Measurements from ENCODE around the gene CCDC200.
"Not testable (repeated sequence)": the region's sequence is repeated elsewhere in the genome, so short reads cannot be mapped to it uniquely, and the experiment has no call there.

CCDC200 gene

DNA sequence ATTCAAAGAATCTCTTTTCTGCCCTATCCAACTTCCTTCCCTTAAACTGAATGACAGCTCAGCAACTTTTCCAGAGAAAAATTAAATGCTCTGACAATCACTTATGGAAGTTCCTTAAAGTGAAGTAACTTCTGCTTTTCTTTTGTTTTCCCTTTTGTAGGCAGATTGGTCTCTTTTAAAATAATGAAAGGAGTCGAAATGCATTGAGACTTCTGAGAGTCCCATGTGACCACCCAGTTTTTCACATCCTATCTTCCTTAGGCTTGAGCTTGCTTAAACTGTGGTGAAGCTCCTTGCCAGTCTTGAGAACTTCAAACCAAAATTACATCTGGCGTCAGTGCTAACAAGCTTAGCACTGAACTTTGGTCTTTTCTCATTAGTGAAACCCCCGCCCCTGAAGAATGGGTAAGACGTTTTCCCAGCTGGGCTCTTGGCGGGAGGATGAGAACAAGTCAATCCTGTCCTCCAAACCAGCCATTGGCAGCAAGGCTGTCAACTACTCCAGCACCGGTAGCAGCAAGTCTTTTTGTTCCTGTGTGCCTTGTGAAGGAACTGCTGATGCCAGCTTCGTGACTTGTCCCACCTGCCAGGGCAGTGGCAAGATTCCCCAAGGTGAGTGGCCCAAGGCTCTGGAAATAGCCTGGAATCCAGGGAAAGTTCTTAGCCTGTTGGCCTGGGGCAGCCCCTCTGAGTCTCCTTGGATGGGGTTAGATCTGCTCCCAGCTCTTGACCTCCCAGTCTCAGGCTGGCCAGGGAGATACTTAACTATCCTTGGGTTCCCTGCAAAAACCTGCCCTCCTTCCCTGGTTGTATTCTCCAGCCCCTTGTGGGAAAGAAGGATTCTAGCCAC, 15.6 kb downstream of the CCDC200 start:
- Histone ChIP-seq H3K27me3 (ENCODE audit: control insufficient read depth, insufficient read depth, low read length) (no peaks in the 10 kb centered on the region), H3K4me1 (ENCODE audit: control insufficient read depth, low read depth, low read length) (peaks cover 14% of the 10 kb centered on the region), H3K27ac (ENCODE audit: low read length) (no peak overlapping the region), H3K4me3 (ENCODE audit: low read length) (peak overlapping the region; percentile 70), H3K9me3 (ENCODE audit: control insufficient read depth, low read depth, low read length) (no peaks in the 10 kb centered on the region), H3K9ac (ENCODE audit: low read length) (no peak overlapping the region), H3K36me3 (ENCODE audit: control insufficient read depth, low read depth, low read length) (peaks cover 3% of the 10 kb centered on the region)

DNA sequence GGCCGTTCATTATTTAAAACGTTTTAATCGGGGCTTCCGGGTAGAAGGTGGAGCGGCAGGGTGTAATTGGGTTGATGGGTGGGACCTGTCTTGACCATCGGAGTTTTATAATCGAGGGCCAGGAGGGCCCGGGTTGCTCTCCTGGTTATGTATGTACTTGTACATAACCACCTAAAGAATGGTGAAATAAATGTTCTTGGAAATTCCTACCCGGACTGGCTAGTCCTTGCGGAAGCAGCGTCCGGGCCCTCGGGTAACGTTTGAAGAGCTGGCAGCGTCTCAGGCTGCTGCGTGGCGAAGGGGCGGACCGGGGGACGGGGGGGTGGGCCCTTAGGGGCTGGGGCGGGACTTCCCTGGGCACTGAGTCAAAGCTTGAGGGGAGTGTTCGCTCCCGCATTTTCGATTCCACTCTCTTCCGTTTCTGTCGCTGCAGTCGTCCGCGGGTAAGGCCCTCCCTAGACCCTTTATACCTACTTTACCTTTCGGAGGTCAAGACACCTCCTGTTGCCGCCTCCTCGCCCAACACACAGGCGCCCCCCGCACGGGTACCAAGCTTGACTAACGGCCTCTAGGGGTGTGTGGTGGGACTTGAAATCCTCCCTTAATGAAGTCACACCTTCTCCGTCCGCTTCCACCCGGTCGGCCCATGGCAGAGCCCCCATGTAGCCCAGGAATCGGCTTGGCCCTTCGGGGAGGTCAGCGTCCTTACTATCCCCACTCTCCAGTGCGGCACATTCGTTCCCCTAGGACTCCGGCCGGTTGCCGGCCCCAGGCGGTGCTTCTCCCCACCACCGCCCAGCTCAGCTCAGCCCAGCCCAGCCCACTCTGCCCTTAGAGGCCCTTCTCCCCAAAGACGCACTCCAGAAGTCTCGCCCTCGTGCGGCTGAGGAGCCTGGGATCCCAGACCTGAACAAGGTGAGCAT, 16.7 kb downstream of the CCDC200 start, which contains the start of gene TMEM106A:
TSS of gene TMEM106A (plus strand) at position 396 of the 923 bp plus-strand sequence. CDS start 1,167 bp downstream, outside the sequence.
- Histone ChIP-seq H3K4me3 (ENCODE audit: low read length) (peak within 1 kb of the TSS; percentile 70), H3K9ac (ENCODE audit: low read length) (peak within 1 kb of the TSS; percentile 56), H3K36me3 (ENCODE audit: control insufficient read depth, low read depth, low read length) (peaks cover 3% of the 10 kb centered on the region), H3K27me3 (ENCODE audit: control insufficient read depth, insufficient read depth, low read length) (no peaks in the 10 kb centered on the region), H3K4me1 (ENCODE audit: control insufficient read depth, low read depth, low read length) (peaks cover 14% of the 10 kb centered on the region), H3K27ac (ENCODE audit: low read length) (no peak within 1 kb of the TSS), H3K9me3 (ENCODE audit: control insufficient read depth, low read depth, low read length) (no peaks in the 10 kb centered on the region)

DNA sequence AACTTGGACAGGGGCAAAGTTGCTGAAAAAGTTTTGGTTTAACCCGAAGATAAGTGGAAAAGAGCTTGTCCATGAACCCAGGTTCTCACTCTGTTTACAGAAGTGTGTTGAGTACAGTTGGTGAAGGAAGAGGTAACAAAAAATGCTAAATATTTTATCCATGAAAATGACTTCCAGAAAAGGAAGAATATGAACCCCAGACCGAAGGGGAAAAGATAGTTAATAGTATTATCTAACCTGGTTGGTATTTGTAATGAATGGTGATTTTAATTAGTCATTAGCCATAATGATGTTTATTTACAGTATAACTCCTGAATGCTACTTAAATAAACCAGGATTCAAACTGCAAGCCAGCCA, 17.3 kb downstream of the CCDC200 start:
- Histone ChIP-seq H3K9me3 (ENCODE audit: control insufficient read depth, low read depth, low read length) (no peaks in the 10 kb centered on the region), H3K4me3 (ENCODE audit: low read length) (peak overlapping the region; percentile 70), H3K9ac (ENCODE audit: low read length) (peak overlapping the region; percentile 24), H3K27ac (ENCODE audit: low read length) (no peak overlapping the region), H3K27me3 (ENCODE audit: control insufficient read depth, insufficient read depth, low read length) (no peaks in the 10 kb centered on the region), H3K4me1 (ENCODE audit: control insufficient read depth, low read depth, low read length) (peaks cover 14% of the 10 kb centered on the region), H3K36me3 (ENCODE audit: control insufficient read depth, low read depth, low read length) (peaks cover 3% of the 10 kb centered on the region)

DNA sequence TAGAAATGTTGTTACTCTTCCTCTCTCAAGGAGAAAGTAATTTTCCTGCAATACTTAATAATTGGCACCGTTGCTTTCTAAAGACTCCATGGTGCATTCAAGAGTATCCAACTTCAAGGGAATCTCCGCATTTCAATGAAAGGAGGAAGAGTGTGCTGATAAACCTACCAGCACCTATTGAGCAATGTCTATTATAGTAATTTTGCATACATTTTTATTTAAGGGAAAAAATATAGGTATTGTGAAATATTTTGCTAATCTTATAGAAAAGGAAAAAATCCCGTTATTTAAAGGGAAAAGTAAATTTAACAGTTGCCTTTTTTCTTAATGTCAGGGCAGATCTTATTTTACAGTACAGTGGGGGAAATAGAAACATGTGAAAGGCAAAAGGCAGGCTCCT, 17.8 kb downstream of the CCDC200 start:
- H3K27ac ChIP-seq (ENCODE audit: low read length): no peak overlapping the region
- peaks cover 14% of the 10 kb centered on the region for H3K4me1 ChIP-seq (ENCODE audit: control insufficient read depth, low read depth, low read length)
- H3K4me3 ChIP-seq (ENCODE audit: low read length): no peak overlapping the region
- H3K27me3 ChIP-seq (ENCODE audit: control insufficient read depth, insufficient read depth, low read length): no peaks in the 10 kb centered on the region
- H3K9me3 ChIP-seq (ENCODE audit: control insufficient read depth, low read depth, low read length): no peaks in the 10 kb centered on the region
- no peaks in the 10 kb centered on the region for H3K36me3 ChIP-seq (ENCODE audit: control insufficient read depth, low read depth, low read length)
- no peak overlapping the region for H3K9ac ChIP-seq (ENCODE audit: low read length)

DNA sequence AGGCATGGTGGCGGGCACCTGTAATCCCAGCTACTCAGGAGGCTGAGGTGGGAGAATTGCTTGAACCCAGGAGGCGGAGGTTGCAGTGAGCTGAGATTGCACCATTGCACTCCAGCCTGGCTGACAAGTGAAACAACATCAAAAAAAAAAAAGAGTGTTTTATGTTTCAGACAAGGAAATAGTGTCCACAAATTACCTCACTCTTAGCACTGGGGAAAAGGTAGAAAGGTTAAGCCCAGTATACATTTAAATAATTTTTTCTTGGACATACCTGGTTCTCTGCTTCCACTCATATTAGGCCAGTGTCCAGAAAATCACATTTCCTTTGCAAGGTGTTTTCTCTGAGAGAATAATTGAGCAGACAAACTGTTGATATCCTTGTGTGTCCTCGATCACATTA, 25.4 kb downstream of the CCDC200 start:
- H3K27ac ChIP-seq (ENCODE audit: low read length); H3K27me3 ChIP-seq (ENCODE audit: control insufficient read depth, insufficient read depth, low read length); H3K4me3 ChIP-seq (ENCODE audit: low read length); H3K9me3 ChIP-seq (ENCODE audit: control insufficient read depth, low read depth, low read length); H3K4me1 ChIP-seq (ENCODE audit: control insufficient read depth, low read depth, low read length); H3K9ac ChIP-seq (ENCODE audit: low read length): not testable (repeated sequence)
- peaks cover 25% of the 10 kb centered on the region for H3K36me3 ChIP-seq (ENCODE audit: control insufficient read depth, low read depth, low read length)

DNA sequence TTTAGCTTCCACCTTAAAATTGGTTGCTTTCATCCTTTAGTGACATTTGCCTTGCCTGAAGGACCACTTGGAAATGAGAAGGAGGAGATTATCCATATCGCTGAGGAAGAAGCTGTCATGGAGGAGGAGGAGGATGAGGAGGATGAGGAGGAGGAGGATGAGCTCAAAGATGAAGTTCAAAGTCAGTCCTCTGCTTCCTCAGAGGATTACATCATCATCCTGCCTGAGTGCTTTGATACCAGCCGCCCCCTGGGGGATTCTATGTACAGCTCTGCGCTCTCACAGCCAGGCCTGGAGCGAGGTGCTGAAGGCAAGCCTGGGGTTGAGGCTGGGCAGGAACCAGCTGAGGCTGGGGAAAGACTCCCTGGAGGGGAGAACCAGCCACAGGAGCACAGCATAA, 28.3 kb downstream of the CCDC200 start:
- Histone ChIP-seq H3K36me3 (ENCODE audit: control insufficient read depth, low read depth, low read length) (peaks cover 35% of the 10 kb centered on the region), H3K9ac (ENCODE audit: low read length) (no peak overlapping the region), H3K27ac (ENCODE audit: low read length) (no peak overlapping the region), H3K9me3 (ENCODE audit: control insufficient read depth, low read depth, low read length) (no peaks in the 10 kb centered on the region), H3K4me1 (ENCODE audit: control insufficient read depth, low read depth, low read length) (no peaks in the 10 kb centered on the region), H3K27me3 (ENCODE audit: control insufficient read depth, insufficient read depth, low read length) (no peaks in the 10 kb centered on the region), H3K4me3 (ENCODE audit: low read length) (no peak overlapping the region)

DNA sequence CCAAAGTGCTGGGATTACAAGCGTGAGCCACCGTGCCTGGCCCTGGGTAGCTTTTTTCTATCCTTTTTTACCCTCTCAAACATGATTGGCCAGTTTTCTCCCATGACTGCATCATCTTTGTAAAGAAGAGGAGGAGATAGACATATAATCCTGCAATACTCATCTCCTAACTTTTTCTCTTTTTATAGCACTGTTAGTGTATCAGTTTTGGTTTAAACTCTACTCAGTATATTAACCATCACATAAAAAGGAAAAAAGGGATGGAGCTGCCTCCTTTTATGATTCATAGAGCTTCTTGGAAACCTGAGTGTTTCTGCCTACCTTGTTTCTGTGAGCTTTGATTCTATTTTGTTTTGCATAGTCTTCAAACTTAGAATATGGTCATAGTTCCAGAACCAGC, 28.8 kb downstream of the CCDC200 start:
- H3K36me3 ChIP-seq (ENCODE audit: control insufficient read depth, low read depth, low read length): peaks cover 40% of the 10 kb centered on the region

DNA sequence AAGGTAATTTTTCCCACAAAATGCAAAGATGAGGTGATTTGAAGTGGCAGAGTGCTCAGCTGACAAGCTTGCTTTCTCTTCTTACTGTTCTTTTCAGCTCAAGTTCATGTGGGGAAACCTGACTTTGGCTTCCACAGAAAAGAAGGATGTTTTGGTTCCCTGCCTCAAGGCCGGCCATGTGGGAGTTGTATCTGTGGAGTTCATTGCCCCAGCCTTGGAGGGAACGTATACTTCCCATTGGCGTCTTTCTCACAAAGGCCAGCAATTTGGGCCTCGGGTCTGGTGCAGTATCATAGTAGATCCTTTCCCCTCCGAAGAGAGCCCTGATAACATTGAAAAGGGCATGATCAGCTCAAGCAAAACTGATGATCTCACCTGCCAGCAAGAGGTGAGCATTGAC, 35.2 kb downstream of the CCDC200 start:
- H3K27me3 ChIP-seq (ENCODE audit: control insufficient read depth, insufficient read depth, low read length): no peaks in the 10 kb centered on the region
- H3K9me3 ChIP-seq (ENCODE audit: control insufficient read depth, low read depth, low read length): no peaks in the 10 kb centered on the region
- H3K36me3 ChIP-seq (ENCODE audit: control insufficient read depth, low read depth, low read length): peaks cover 58% of the 10 kb centered on the region
- H3K9ac ChIP-seq (ENCODE audit: low read length): no peak overlapping the region
- H3K4me1 ChIP-seq (ENCODE audit: control insufficient read depth, low read depth, low read length): no peaks in the 10 kb centered on the region
- H3K27ac ChIP-seq (ENCODE audit: low read length): no peak overlapping the region
- H3K4me3 ChIP-seq (ENCODE audit: low read length): no peak overlapping the region

More for the DNA sequence above, 28.8 kb downstream of the CCDC200 start:
- no peak overlapping the region for H3K4me3 ChIP-seq (ENCODE audit: low read length)
- H3K27ac ChIP-seq (ENCODE audit: low read length): no peak overlapping the region
- H3K4me1 ChIP-seq (ENCODE audit: control insufficient read depth, low read depth, low read length): no peaks in the 10 kb centered on the region
- no peaks in the 10 kb centered on the region for H3K27me3 ChIP-seq (ENCODE audit: control insufficient read depth, insufficient read depth, low read length)
- H3K9ac ChIP-seq (ENCODE audit: low read length): no peak overlapping the region
- no peaks in the 10 kb centered on the region for H3K9me3 ChIP-seq (ENCODE audit: control insufficient read depth, low read depth, low read length)

DNA sequence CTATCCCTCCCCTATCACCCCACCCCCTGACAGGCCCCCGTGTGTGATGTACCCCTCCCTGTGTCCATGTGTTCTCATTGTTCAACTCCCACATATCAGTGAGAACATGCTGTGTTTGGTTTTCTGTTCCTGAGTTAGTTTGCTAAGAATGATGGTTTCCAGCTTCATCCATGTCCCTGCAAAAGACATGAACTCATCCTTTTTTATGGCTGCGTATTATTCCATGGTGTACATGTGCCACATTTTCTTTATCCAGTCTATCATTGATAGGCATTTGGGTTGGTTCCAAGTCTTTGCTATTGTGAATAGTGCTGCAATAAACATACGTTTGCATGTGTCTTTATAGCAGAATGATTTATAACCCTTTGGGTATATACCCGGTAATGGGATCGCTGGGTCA, 41.8 kb downstream of the CCDC200 start:
- not testable (repeated sequence) for H3K4me1 ChIP-seq (ENCODE audit: control insufficient read depth, low read depth, low read length); H3K9ac ChIP-seq (ENCODE audit: low read length); H3K9me3 ChIP-seq (ENCODE audit: control insufficient read depth, low read depth, low read length); H3K27ac ChIP-seq (ENCODE audit: low read length); H3K27me3 ChIP-seq (ENCODE audit: control insufficient read depth, insufficient read depth, low read length); H3K4me3 ChIP-seq (ENCODE audit: low read length)
- peaks cover 26% of the 10 kb centered on the region for H3K36me3 ChIP-seq (ENCODE audit: control insufficient read depth, low read depth, low read length)

DNA sequence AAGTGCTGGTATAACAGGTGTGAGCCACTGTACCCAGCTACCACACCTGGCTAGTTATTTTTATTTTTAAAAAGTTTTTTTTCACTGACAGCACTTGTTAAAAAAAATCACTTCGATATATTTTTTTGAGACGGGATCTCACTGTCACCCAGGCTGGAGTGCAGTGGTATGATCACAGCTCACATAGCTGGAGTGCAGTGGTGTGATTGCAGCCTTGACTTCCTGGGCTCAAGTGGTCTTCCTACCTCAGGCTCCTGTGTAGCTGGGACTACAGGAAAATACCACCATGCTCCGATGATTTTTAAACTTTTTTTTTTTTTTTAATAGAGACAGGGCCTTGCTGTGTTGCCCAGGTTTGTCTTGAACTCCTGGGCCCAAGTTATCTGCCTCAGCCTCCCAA, 44.5 kb downstream of the CCDC200 start:
- H3K27ac ChIP-seq (ENCODE audit: low read length): no peak overlapping the region
- no peaks in the 10 kb centered on the region for H3K4me1 ChIP-seq (ENCODE audit: control insufficient read depth, low read depth, low read length)
- no peak overlapping the region for H3K4me3 ChIP-seq (ENCODE audit: low read length)
- H3K36me3 ChIP-seq (ENCODE audit: control insufficient read depth, low read depth, low read length): peaks cover 9% of the 10 kb centered on the region
- no peak overlapping the region for H3K9ac ChIP-seq (ENCODE audit: low read length)
- no peaks in the 10 kb centered on the region for H3K9me3 ChIP-seq (ENCODE audit: control insufficient read depth, low read depth, low read length)
- no peaks in the 10 kb centered on the region for H3K27me3 ChIP-seq (ENCODE audit: control insufficient read depth, insufficient read depth, low read length)

DNA sequence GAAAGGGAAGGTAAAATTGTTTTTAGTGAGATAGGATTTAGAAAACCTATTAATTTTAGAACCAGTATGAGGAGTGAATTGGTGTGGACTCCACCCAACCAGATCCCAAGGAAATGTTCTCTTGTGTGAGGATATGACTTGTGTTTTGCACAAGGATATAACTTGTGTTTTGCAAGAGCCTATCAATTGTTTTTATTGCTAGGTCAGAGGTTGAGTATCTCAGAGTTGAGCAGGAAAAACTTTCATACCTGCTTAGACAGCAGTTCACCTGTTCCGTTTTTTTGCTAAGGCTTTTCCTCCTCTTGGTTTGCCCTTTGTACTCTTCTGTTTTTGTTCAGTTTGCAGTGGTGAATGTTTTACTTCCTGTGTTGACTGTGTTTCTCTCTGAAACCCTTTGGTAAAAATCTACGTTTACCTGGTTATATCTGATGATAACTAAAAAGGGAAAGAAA, 52.3 kb downstream of the CCDC200 start:
- peaks cover 16% of the 10 kb centered on the region for H3K36me3 ChIP-seq (ENCODE audit: control insufficient read depth, low read depth, low read length)
- no peaks in the 10 kb centered on the region for H3K27me3 ChIP-seq (ENCODE audit: control insufficient read depth, insufficient read depth, low read length)
- H3K4me1 ChIP-seq (ENCODE audit: control insufficient read depth, low read depth, low read length): peaks cover 4% of the 10 kb centered on the region
- no peak overlapping the region for H3K9ac ChIP-seq (ENCODE audit: low read length)
- no peak overlapping the region for H3K4me3 ChIP-seq (ENCODE audit: low read length)
- no peak overlapping the region for H3K27ac ChIP-seq (ENCODE audit: low read length)
- H3K9me3 ChIP-seq (ENCODE audit: control insufficient read depth, low read depth, low read length): no peaks in the 10 kb centered on the region

Data from iPS-18a (cell line).